Activated naive CD4-positive, alpha-beta T cell (primary cell): ENCODE results near the gene CCL11.

Experiments used
- DNase-seq, 4 experiments: peaks; one replicate each; lab custom pipeline; 2025; lab: John Stamatoyannopoulos, UW

CCL11 gene

DNA sequence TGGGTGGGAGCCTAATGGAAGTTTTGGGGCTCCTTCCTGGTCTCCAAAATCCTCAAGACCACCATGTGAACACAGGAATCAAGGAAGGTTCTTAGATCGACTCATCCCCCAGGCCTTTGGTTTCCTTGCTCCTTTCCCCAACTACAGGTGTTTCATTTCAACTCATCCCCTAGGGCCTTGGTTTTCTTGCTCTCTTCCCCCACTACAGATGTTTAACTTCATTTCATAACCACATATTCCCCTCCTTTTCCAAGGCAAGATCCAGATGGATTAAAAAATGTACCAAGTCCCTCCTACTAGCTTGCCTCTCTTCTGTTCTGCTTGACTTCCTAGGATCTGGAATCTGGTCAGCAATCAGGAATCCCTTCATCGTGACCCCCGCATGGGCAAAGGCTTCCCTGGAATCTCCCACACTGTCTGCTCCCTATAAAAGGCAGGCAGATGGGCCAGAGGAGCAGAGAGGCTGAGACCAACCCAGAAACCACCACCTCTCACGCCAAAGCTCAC lies at the start of gene CCL11:
Gene CCL11 (plus strand): TSS at position 457 of the 507 bp plus-strand sequence. CDS start 67 bp downstream, outside the sequence.
- DNase-seq = no peak

DNA sequence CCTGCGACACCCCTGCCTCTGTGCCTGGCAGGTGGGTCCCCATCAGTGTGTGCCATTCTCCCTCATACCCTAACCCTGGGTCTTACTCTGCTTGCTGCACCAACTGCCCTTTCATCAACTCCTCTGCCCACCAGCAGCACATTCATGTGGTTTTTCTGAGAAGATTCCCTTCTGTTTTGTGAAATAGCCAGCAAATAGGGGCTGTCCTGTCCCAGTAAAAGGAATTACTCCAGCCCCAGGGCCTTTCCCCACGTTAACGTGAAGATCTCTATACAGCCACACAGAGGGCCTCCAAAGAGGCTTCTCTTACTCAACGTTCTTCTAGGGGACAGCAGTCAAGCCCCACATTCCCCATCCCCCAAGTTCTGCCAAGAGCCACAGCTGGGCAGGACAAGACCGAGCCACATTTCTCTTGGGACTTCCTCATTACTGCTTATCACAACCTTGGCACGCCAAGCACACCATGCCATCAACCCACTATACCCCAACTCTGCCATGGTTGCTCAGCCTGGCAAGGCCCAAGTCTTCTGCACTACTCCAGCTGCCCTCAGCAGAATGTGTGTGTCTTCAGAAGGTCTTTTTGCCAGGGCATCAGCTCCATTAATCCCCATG lies 49.2 kb upstream of the CCL11 start:
- DNase-seq = no peak

DNA sequence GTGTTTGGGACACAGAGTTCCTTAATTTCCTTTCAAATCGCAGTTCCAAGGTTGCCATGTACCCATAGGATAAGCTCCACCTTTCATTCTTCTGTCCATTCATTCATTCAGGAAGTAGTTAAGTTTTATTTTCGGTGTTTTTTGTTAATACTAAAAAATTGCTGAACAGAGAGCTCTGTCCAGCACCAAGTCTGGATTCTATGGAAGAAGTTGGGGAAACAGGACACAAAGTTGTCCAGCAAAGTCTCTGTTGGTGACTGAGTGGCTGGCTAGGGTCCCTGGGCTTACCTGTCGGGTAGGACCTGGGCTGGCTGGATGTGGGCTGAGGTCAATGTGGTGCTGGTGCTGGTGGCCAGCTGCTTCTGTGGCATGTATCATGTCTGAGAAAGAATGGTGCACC lies 48.1 kb upstream of the CCL11 start:
- DNase-seq = no peak

DNA sequence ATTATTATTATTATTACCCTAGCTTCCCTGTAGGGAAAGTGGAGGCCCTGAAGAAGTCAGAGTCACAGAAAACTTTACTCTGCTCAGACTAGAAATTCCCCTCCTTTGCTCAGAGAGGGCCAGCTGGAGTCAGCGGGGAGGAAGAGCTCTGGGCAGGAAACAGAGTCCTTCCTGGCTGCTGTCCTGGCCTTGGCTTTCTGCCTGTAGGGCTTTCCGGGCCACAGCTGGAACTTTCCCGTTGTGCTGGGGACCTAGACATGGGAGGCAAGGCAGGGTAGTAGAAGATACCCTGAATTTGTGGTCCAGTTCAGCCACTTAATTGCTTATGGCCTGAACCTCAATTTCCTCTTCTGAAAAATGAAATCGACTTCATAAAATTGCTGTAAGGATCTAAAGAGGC lies 44.5 kb upstream of the CCL11 start:
- DNase-seq = no peak

- no peak for DNase-seq
These were observed 42.8 kb upstream of the CCL11 start for GRCh38 chr17:34242587-34243363.

DNA sequence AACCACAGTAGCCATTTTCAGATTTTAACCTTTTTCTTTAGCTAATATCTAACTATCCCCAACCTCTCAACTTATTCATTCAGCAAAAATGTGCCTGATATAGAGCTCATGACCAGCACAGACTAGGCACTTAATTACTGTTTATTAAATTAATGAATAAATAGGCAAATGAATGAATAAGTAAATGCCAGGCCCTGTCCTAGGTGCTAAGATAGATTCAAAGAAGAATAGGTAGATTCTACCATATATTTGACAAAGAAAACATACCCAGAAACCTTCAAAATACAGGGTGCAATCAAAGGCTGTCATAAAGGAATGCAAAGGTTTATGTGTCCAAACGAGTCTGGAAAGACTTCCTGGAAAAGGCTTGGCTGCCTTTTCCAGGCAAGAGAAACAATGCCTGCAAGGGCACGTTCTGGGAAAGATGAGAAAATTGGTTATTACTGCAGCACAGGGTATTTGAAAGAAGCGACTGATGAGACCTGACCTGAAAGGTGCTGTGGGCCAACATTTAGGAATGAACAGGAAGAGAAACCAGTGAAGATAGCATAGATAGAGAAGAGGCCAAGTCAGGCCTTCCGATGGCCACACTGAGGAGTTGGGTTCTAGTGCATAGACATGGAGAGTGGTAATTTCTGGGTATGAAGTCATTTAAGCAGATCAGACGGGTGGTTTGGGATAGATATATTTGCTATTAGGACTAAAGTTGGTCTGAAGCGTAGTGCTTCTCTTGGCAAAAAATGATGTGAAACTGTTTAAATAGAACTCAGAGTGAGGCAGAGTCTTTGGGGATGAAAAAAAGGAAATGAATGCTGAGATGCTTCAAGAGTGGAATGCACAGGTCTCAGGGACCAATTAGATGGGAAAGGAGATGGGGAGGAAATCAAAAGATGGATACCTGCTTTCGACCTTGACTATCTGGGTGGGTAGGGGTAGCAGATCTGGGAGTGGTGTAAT lies 41.9 kb upstream of the CCL11 start:
- no peak for DNase-seq

- no peak for DNase-seq
These were observed 40.1 kb upstream of the CCL11 start for GRCh38 chr17:34245351-34245905.

GRCh38 chr17:34246446-34246845 lies 39.1 kb upstream of the CCL11 start:
- no peak for DNase-seq

DNA sequence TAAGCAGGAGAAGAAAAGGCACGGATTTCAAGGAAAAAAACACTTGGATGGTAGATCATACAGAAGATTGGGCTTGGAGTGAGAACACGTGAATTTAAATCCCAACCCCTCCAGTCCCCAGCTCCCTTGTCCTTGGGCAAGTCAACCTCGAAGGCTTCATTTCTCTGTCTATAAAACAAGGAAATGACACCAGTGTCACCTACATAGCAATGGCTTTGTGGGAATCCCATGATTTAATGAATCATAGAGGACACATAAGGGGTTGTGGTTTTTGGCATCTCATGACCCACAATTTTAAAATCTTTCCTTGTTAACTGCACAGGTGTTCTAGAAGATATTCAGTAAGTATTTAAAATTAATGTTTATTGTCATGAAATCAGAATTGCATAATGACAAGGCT lies 38.7 kb upstream of the CCL11 start:
- no peak for DNase-seq

DNA sequence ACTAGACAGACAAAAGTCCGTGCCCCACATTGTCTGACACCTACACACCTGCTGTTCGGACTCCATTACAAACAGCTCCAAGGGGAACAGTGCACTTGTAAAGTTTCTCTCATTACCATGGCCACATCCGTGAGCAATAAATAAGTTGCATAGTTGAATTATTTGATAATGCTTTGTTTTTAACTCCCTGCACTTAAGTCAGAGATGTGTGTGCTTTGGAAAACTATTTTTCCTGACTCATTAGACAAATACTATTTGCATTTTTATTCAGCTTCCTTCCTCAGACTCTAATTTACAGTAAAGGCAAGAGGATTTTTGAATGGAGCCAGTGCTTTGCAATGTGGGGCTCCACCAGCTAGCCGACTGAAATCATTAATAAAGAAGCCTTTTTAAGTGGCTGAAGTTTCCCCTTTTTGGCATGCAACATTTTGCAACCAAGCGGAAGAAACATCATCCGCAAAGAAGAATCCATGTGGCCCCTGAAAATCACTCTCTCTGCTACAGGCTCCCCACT lies 37.0 kb upstream of the CCL11 start:
- no peak for DNase-seq

DNA sequence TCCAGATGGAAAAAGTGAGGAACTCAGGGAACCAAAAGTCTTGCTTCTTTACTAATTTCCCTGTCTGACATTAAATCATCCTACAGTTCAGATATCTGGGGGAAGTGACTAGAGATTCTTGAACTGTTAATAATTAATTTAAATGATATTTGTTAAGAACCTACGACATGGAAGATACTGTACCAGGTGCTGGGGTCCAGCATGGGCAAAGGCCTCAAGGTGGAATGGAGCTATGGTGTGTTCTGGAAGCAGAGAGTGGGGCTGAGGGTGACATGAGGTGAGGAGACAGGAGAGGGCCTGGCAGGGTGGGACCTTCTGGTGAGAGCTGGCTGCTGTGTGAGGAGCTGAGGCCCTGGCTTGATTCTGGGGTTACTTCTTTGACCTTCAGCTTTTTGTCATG lies 36.5 kb upstream of the CCL11 start:
- no peak for DNase-seq

GRCh38 chr17:34249478-34249877 lies 36.1 kb upstream of the CCL11 start:
- no peak for DNase-seq

- DNase-seq = no peak
These were observed 34.4 kb upstream of the CCL11 start for GRCh38 chr17:34251186-34251585.

DNA sequence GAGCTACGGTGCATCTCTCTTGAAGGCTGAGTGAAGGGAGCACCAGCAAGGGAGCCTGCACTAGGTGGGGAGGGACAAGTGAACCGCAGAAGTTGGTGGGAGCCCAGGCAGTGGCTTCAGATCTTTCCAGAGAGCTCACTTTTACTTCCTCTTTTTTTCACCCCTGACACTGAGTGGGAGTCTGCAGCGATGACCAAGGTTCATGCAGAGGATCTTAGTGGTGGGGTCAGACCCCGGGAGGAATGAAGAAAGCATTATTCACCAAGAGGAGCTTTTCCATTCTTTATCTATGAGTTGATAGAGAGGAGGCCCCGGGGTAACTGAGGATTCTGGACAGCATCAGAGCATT lies 33.5 kb upstream of the CCL11 start:
- DNase-seq = no peak

- DNase-seq = no peak
These were observed 33.0 kb upstream of the CCL11 start for GRCh38 chr17:34252444-34253138.

- no peak for DNase-seq
These were observed 32.4 kb upstream of the CCL11 start for GRCh38 chr17:34253139-34253525.

GRCh38 chr17:34254146-34254545 lies 31.4 kb upstream of the CCL11 start:
- DNase-seq = no peak

DNA sequence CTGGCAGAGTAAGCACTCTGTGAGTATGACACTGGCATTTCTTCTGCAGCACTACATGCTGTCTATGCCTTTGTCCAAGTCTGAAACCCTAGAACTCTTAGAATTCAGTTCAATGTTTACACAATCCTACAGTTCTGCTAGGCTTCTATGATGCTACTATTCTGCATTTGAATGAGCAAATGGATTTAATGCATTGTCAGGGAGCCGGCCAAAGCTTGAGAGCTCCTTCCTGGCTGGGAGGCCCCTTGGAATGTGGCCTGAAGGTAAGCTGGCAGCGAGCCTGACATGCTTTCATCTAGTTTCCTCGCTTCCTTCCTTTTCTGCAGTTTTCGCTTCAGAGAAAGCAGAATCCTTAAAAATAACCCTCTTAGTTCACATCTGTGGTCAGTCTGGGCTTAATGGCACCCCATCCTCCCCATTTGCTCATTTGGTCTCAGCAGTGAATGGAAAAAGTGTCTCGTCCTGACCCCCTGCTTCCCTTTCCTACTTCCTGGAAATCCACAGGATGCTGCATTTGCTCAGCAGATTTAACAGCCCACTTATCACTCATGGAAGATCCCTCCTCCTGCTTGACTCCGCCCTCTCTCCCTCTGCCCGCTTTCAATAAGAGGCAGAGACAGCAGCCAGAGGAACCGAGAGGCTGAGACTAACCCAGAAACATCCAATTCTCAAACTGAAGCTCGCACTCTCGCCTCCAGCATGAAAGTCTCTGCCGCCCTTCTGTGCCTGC lies 30.7 kb upstream of the CCL11 start, which contains the start of gene CCL2:
Gene CCL2 (plus strand): TSS at position 635 of the 730 bp plus-strand sequence. CDS start 65 bp downstream, at position 700.
- no peak for DNase-seq

DNA sequence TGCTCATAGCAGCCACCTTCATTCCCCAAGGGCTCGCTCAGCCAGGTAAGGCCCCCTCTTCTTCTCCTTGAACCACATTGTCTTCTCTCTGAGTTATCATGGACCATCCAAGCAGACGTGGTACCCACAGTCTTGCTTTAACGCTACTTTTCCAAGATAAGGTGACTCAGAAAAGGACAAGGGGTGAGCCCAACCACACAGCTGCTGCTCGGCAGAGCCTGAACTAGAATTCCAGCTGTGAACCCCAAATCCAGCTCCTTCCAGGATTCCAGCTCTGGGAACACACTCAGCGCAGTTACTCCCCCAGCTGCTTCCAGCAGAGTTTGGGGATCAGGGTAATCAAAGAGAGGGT lies 30.2 kb upstream of the CCL11 start:
- no peak for DNase-seq

- DNase-seq = no peak
These were observed 29.7 kb upstream of the CCL11 start for GRCh38 chr17:34255841-34256240.
